NCI-H1105 treated with DMSO at 0.1 percent for 48 hours (cell line): Measurements from ENCODE around the gene FAM20C.
"Not testable (repeated sequence)": the region's sequence is repeated elsewhere in the genome, so short reads cannot be mapped to it uniquely, and the experiment has no call there.

Source experiments
- DNase-seq: peaks from one replicate; lab custom pipeline; 2025; lab: John Stamatoyannopoulos, UW

FAM20C gene

DNA sequence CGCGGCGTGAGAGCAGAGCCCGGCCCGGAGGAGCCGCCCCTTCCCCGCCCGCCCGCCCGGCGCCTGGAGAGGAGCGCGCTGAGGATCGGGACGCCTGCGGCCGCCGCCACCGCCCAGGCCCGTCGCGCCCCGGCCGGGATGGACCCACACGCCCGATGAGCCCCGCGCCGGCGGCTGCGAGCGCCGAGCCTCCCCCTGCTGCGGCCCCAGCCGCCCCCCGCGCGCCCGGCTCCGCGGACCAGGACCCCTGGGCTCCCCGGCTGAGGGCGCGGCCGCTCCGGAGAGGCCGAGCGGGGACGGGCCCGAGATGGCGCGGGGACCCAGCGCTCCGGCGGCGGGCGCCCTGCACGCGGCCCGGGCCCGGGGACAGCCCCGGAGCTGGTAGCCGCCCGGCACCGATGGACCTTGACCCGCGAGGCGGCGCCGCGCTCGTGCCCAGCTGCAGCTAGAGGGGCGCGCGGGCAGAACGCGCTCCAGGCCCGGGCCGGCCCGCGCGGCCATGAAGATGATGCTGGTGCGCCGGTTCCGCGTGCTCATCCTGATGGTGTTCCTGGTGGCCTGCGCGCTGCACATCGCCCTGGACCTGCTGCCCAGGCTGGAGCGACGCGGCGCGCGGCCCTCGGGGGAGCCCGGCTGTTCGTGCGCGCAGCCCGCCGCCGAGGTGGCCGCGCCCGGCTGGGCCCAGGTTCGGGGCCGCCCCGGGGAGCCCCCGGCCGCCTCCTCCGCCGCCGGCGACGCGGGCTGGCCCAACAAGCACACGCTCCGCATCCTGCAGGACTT, 520 bp downstream of the FAM20C start:
- peak; percentile 3 for DNase-seq

DNA sequence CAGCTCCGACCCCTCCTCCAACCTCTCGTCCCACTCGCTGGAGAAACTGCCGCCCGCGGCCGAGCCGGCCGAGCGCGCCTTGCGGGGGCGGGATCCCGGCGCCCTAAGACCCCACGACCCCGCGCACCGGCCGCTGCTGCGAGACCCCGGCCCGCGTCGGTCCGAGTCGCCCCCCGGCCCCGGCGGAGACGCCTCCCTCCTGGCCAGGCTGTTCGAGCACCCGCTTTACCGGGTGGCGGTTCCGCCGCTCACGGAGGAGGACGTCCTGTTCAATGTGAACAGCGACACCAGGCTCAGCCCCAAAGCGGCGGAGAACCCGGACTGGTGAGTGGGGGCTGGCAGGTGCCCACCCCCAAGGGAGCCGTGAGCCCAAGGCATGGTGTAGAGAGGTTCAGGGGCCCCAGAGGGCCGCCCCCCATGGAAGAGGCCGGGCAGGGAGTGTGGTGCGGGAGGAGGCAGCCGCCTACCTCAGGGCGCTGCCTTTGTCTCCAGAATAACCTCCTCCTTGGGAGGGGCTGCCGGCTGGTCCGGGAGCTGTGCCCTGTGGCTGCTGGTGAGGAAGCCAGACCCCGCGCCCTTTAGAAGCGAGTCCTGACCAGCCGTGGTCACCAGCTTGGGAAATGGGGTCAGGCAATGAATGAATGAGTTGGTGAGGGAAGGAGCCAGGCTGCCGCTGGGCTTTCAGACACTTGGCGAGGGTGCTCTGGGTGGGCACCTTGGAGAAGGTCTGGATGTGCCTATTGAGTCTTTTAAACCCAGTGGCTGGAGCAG, 1.3 kb downstream of the FAM20C start:
- DNase-seq = peak; percentile 21

DNA sequence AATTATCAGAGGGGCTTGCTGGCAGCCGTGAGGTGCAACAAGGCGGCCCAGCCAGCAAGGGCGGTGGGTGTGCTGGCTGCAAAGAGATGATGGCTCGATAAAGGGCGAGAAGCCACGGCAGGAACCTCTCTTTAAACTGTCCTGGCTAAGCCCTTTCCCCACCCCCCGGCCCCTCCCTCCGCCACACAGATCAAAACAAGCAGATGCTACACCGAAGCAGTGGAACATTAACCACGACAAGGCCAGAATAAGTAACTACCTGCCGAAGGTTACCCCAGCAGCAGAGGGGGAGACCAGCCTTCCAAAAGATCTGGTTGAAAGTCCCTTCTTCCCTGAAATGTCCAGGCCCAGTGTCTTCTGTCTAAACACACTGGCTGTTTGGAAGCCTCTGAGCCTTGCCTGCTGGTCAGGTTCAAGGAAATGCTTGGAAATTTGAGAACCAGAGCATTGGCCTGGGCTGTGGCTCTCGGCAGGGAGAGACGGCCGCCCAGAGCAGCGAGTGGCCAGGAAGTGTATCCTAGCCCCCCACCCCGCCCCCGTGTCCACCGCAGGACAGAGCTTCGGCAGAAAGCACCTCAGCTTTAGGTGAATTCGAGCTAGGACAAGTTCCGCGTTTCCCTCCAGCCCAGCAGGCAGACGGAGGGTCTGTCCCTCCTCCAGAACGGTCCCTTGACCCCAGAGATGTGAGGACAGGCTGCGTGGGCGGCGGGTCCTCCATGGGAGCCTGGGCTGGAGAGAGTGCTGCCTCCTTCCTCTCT, 2.1 kb downstream of the FAM20C start:
- DNase-seq = no peak

DNA sequence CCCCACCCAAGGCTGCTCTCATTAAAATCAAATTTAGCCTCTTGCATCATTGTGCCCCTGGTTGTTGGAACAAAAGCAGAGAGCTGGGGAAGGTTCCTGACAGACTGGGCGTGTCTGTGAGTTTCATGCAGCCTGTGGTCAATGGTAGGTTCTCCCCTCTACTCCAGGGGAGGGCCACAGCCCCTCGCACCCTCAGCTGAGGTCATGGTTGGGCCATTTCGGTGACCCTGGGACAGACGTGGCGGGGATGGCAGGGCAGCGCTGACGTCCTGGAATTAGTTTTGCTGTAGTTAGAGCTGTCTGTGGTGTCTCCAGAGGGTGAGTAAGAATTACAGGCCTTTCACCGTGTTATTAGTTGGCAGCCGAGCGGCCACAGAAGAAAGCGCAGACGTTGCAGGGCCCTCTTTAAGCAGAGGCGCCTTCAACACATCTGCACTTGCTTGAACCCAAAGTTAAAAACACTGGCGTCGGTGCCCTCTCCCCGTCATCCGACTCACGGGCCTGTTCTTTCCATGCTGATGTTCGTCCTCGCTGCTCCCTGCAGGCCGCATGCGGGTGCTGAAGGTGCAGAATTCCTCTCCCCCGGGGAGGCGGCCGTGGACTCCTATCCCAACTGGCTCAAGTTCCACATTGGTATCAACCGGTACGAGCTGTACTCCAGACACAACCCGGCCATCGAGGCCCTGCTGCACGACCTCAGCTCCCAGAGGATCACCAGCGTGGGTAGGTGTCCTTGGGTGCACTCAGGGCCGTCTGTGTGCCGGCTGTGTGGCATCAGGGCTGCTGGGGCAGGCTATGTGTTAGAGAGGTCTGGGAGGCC, 2.8 kb downstream of the FAM20C start:
- DNase-seq = no peak

DNA sequence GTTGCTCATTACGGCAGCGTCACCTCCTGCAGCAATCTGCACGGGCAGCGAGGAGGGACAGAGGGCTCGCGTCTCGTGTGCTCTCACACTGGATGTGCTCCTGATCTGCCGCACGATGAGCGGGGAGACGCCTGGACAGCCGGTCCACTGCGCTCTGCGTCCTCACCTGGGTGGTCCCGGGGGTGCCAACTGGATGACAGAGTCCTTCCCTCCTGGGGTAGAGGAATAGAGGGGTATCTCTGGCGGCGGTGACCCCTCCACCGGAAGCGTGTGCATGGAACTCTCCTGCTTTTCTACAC, 3.4 kb downstream of the FAM20C start:
- no peak for DNase-seq

DNA sequence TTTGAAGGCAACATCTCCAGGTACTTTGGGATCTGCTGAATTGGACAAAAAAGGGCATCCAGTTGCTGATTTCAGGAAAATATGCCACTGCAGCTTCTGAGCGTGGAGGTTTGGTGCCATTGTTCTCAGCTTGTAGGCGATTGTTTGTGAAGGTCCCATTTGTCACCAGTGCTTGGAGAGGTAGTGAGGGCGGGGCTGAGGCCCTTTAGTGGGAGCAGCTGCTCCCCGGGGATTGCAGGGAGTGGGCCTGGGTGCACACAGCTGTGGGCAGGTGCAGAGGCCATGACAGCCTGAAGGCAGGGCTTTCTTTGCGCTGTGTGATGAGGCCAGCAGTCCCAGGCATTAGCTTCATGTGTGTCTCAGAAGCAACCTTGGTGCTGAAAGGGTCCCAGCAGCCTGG, 3.9 kb downstream of the FAM20C start:
- peak; percentile 17 for DNase-seq

DNA sequence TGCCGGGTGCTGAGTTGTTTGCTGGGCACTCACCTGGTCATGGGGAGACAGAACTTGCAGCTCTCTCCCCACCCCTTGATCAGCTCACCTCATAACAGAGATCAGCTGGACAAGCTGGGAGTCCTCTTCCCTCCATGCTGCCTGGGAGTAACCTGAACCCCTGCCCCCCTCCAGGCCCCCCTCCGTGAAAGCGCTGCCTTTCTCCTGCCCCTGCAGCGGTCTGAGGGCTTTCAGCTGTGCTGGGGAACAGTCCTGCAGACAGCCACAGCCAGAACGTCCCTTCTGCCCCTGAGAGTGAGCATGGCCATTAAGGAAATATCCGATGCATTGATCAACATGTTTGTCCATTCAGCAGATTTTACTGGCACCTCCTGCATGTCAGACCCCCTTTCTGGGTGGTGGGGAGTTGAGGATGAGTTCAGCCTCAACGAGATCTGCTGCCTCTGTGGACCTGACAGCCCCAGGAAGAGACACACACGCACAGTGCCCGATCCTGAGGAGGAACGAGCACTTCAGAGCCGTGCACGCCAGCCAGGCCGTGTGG, 4.5 kb downstream of the FAM20C start:
- no peak for DNase-seq

DNA sequence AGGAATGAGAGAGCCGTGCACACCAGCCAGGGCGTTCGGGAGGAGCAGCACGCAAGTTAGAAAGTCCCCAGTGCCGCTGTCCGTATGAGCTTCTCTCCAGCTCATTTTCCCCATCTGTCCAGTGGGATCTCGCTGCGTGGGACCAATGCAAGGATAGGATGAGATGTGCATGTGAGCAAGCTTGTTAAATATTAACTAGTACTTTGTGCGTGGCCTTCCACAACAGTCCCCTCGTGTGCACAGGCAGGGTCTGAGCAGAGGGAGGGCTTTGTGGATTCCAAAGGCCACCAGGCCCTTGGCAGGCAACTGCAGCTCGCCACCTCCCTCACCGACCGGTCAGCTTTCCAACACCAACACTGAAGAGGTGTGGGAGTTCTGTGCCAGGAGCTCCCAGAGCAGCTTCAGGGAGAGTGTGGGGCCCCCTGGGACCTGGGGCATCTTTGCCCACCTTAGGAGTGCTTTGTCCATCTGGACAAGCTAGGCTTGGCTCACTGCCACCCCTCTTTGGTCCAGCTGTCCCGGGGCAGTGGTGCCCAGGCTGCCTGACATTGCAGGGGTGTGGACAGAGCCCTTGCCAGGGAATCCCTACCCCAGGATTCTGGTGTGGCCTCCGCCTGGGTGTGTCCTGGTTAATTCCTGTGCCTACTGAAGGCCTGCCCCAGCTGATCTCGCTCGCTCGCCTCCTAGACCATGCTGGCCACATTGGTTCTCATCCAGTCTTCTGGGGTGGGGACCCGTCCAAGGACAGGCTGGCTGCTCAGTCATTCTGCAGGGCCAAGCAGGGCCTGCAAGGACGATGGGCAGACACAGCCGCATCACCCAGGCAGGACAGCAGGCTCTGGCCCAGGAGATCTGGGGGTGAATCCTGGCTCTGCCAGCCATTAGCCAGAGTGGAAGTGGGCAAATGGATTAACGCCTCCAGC, 5.3 kb downstream of the FAM20C start:
- DNase-seq = no peak

DNA sequence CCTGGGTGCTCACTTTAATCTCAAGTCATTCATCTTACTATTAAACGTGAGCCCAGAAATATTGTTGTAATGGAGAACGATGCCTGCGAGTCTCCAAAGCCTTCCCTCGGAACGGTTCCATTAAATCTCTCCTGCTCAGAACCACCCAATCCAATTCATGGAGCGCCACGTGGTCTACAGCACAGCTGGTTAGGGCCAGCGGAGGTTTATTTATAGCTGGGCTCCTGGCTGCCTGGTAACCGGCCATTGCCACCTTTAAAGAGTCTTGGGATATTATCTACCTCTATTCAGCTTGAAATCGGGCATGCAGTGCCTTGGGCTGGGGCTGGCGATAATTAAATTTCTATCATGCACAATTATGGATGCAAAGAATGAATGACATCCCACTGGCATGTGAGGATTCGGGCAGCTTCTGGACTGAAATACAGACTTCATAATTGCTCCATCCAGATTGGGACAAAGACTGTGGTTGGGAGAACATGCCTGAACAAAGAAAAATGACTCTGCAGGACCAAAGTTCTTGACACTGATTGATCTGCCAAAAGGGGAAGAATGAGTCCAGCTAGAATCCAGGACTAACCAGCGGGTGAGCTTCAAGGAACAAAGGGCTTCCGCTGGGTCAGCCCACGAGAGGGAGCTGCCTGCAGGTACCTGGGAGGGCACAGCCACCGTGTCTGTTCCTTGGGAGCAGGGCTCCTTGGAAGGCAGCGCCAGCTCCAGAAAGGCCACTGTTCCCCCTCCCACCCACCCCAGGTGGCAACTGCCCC, 7.3 kb downstream of the FAM20C start:
- no peak for DNase-seq

DNA sequence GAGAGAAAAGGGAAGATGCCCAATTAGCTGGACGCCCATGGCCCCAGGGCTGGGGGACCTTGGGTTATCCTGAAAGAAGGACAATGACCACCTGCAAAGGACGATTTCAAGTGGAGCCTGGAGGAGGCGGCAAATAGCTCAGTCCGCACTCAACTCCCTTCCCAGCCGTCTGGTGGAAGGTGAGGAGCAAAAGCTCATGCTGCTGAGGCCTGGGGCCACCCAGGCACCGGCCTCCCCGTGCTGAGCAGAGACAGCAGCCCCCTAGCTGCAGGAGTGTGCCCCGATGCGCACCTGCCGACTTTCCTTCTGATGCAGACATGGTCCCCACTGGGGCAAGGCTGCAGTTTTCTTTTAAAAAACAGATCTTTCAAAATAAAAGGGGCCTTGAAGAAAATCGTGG, 7.9 kb downstream of the FAM20C start:
- DNase-seq = no peak

DNA sequence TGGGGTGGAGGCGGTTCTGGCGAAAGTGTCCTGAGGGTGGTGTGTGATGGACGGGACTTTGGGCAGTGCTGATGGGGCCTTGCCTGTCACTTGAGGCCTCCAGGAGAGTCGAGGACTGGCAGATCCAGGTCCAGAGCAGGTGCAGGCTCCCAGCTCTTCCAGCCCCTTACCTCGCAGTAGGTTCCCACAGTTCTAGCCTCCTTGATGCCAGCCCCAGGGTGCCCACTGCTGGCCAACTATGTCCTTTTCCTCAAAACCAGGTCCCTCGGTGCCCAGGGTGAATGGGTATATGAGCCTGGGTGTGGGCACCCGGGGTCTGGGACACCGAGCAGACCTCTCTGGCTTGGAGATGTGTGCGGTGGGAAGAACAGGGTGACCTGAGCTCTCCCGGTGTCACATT, 8.3 kb downstream of the FAM20C start:
- no peak for DNase-seq

DNA sequence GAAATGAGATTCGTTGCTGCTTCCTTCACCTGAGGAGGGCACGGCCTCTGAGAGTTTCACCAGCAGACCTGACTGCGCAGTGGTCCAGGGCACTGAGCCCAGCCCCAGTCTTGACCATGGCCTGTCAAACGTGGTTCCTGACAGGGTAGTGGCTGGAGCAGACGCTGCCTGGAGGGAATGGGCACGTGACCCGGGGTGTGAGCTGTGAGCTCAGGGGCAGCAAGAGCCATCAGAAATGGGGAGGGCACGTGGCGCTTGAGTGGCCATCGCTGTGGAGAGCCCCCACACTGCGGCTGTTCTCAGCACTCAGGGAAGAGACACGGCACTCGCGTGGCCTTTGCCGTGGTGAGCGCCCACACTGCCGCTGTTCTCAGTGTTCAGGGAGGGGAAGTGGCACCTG, 12.0 kb downstream of the FAM20C start:
- no peak for DNase-seq

DNA sequence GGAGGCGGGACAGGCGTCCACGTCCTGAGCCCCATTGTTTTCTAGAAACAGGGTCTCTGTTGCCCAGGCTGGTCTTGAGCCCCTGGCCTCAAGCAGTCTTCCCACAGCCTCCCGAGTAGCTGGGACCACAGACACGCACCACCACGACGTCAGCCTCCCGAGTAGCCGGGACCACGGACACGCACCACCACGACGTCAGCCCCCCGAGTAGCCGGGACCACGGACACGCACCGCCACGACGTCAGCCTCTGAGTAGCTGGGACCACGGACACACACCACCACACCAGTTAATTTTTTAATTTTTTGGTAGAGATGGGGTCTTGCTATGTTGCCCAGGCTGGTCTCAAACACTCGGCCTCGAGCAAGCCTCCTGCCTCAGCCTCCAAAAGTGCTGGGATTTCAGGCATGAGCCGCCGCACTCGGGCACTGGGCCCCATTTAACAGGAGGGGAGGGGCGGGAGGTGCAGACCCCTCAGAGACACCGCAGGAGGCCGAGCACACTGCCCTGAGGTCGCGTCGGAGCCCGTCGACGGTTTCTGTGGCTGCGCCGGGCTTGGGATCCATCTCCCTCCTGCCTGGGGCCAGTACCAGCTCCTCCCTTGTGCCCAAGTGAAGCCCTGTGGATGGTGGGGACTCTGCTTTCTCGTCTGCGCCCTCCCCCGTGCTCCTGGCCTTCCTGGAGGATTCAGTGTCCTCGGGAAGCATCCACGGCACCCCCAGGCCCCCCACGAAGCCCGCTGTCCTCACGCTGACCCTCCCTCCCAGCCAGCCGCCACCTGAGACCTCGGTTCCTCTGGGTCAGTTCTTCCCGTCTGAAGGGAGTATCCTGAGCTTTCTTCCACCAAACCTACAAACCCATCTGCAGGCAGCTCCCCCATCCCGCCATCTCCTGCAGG, 13.0 kb downstream of the FAM20C start:
- no peak for DNase-seq

DNA sequence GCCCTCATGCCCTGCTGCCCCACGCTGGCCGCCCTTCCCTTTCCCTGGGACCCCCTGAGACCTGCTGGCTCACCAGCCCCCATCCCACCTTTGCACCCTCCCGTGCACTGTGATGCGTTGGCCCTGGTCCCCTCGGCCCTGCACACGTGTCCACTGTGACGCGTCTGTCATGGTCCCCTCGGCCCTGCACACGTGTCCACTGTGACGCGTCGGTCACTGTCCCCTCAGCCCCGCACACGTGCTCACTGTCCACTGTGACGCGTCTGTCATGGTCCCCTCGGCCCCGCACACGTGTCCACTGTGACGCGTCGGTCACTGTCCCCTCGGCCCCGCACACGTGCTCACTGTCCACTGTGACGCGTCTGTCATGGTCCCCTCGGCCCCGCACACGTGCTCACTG, 14.0 kb downstream of the FAM20C start:
- not testable (repeated sequence) for DNase-seq

DNA sequence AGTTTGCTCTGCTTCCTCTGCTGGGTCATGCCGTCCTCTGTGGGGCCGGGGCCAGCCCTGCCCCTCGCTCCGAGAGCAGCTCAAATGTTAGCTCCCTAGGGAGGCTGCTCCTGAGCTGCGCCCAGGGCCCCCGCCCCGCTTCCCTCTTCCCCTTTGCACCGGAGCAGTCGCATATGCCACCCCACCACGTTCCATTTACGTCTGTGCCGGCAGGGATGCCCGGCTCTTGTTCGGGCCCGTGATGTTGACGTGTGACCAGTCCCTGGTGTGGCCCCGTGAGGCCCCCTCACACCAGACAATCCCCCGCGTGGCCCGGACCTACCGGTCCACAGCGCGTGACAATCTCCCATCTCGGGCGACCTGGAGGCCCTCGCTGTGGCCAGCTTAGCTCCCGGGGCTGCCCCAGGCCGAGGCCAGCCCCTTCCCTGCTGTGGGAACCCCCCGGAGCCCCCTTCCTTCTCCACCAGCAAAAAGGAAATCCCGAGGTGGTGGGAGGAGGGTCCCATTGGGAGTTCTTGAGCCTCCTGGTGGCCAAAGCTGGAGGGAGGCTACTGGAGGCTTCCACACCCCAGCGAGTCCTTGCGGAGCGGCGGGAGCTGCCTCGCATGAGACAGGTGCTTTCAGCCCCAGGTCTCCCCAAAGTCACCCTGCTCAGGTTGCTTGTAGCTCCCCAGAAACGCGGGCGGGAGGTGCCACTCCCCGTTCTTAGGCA, 15.2 kb downstream of the FAM20C start:
- DNase-seq = no peak

DNA sequence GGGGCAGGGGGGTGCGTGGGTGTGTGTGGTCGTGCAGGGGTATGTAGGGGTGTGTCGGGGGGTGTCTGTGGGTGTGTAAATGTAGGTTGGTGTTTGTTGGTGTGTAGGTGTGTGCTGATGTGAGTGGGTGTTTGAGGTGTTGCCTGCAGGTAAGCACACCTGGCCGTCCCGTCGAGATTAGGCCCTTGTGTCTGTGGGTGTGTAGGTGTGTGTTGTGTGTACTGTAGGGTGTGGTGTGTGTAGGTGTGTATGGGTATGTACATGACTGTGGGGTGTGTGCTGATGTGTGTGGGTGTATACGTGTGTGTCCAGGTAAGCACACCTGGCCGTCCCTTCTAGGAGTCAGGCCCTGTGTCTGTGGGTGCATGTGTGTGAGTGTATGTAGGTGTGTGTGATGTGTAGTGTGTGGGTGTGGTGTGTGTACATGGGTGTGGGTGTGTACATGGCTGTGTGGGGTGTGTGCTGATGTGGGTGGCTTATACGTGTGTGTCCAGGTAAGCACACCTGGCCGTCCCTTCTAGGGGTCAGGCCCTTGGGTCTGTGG, 15.8 kb downstream of the FAM20C start:
- no peak for DNase-seq

DNA sequence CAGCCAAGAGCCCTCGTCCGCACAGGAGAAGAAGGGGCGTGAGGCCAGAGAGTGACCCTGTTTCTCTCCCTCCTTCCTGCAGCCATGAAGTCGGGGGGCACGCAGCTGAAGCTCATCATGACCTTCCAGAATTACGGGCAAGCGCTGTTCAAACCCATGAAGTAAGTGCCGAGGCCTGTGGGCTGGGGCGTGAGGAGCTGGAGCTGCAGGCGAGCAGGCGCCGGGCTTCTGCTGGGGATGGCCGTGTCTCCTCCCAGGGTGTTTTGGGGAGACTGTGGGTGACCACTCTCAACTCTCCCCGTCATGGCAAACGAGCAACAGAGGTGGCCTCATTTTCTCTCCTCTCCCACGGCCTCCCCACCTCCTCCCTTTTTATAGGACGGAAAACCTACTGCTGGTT, 16.4 kb downstream of the FAM20C start:
- DNase-seq = no peak

DNA sequence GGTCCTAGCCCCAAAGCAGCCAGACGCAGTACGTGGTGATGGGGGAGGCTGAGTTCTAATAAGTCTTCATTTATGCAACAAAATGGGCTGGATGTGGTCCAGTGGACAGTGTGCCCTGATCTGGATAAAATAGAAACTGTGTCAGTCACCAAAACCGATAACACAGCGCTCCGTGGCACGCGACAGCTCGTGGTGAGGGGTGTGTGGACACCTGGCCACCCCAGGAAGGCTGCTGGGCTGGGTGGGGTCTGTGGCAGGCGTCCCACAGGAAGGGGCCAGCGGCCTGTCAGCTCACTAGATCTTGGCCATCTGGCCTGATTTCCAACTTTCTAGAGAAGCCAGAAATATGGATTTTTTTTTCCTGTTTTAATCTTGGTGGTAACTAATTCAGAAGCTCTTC, 17.0 kb downstream of the FAM20C start:
- no peak for DNase-seq
